K562 (cell line): Measurements from ENCODE around the gene SON. TPM values are rescaled to one million over a fixed set of nuclear protein-coding genes. Genes with fewer than 3 reads are reported as not detected.

Source experiments
- ATF7 ChIP-seq: fragments of 450-650 bp; IDR thresholded peaks from 2 replicates; pipeline ENCODE4 v1.7.1; 2014; ENCODE audit warnings: mild to moderate bottlenecking, moderate library complexity
- DMBX1 ChIP-seq: fragments of 250-450 bp; sonication (Bioruptor Pico); IDR thresholded peaks from 2 replicates; pipeline ENCODE4 v1.8.0; 2022; ENCODE audit warnings: inconsistent platforms, mild to moderate bottlenecking, moderate library complexity, borderline replicate concordance
- GATA2 ChIP-seq: sonication (generic); formaldehyde crosslinking; IDR thresholded peaks from 2 replicates; pipeline ENCODE4 v1.4.0; 2020; ENCODE audit warnings: mild to moderate bottlenecking, missing genetic modification reagents
- KAT7 ChIP-seq: sonication (generic); formaldehyde crosslinking; IDR thresholded peaks from 2 replicates; pipeline ENCODE4 v1.8.0; 2022; ENCODE audit warnings: missing genetic modification reagents, mild to moderate bottlenecking, borderline replicate concordance
- NONO ChIP-seq, 2 experiments: fragments of 200-400 bp in 1 of 2; fragments of 450-650 bp in 1 of 2; formaldehyde crosslinking in 1 of 2; IDR thresholded peaks; 2 replicates each; pipeline ENCODE4 v1.6.1; 2017; ENCODE audit warnings: low read depth in 2 of 2, mild to moderate bottlenecking in 2 of 2, moderate library complexity in 2 of 2, low read length in 1 of 2
- POLR2H ChIP-seq: IDR thresholded peaks from 2 replicates; pipeline ENCODE4 v1.6.1; 2016; ENCODE audit warnings: missing genetic modification characterization, low read depth, mild to moderate bottlenecking, control low read depth, missing compliant biosample characterization, moderate library complexity
- SMAD4 ChIP-seq: fragments of 250-450 bp; sonication (Bioruptor Pico); conservative IDR thresholded peaks from 2 replicates; pipeline ENCODE4 v1.8.0; 2021; ENCODE audit warnings: inconsistent platforms, mild to moderate bottlenecking, moderate library complexity
- SRSF1 ChIP-seq: fragments of 200-400 bp; formaldehyde crosslinking; IDR thresholded peaks from 2 replicates; pipeline ENCODE4 v1.6.1; 2017; ENCODE audit warnings: mild to moderate bottlenecking, low read depth, low read length, moderate library complexity
- TARDBP ChIP-seq: fragments of 450-650 bp; IDR thresholded peaks from 2 replicates; pipeline ENCODE4 v1.6.1; 2016
- TCF7L2 ChIP-seq: fragments of 150-350 bp; IDR thresholded peaks from 2 replicates; pipeline ENCODE4 v1.6.1; 2016; ENCODE audit warnings: low read depth, mild to moderate bottlenecking, low read length, moderate library complexity
- ZFX ChIP-seq: sonication (generic); formaldehyde crosslinking; IDR thresholded peaks from 2 replicates; pipeline ENCODE4 v1.8.0; 2022; ENCODE audit warnings: mild to moderate bottlenecking, missing genetic modification reagents, moderate library complexity
- ZNF263 ChIP-seq: sonication (generic); formaldehyde crosslinking; IDR thresholded peaks from 2 replicates; pipeline ENCODE4 v1.8.0; 2022; ENCODE audit warnings: mild to moderate bottlenecking, missing genetic modification reagents, borderline replicate concordance
- ZNF354B ChIP-seq: fragments of 250-450 bp; sonication (Bioruptor Pico); IDR thresholded peaks from 2 replicates; pipeline ENCODE4 v1.4.0; 2020
- ZNF445 ChIP-seq: fragments of 250-450 bp; sonication (Bioruptor Pico); IDR thresholded peaks from 2 replicates; pipeline ENCODE4 v1.4.0; 2020; ENCODE audit warnings: low read depth, mild to moderate bottlenecking, moderate library complexity
- polyA plus RNA-seq, 8 experiments: library from polyadenylated mRNA; depleted of rRNA in 4 of 8; stranded (reverse) in 5 of 8; unstranded in 3 of 8; fragments of >200 nt; fragmentation: Nextera tagmentation in 2 of 8; fragmentation: Illumina TruSeq in 1 of 8; extraction: Ambion mirVana in 2 of 8; extraction: Trizol in 1 of 8; gene quantifications; 2 replicates each; pipeline versions ENCODE4 v1.2.1 to v1.2.3, GENCODE V29; 2011 to 2014; ENCODE audit warnings: inconsistent platforms in 1 of 8, missing spikeins in 1 of 8
- total RNA-seq, 7 experiments: library from RNA; depleted of rRNA in 6 of 7; stranded (reverse); fragments of >200 nt in 6 of 7; fragmentation: Illumina TruSeq in 2 of 7; extraction: Trizol in 2 of 7; gene quantifications; 2 replicates each; pipeline versions ENCODE4 v1.2.1 to v1.2.3, GENCODE V29; 2011 to 2021; ENCODE audit warnings: low replicate concordance in 1 of 7
- TF ChIP-seq, protein P1 (sequence below), 2 experiments: fragments of 250-450 bp in 1 of 2; fragments of 450-650 bp in 1 of 2; sonication (Bioruptor Pico) in 1 of 2; IDR thresholded peaks; 2 replicates each; pipeline versions ENCODE4 v1.6.1 to v1.8.0; 2016 to 2021; ENCODE audit warnings: mild to moderate bottlenecking in 2 of 2, moderate library complexity in 2 of 2, missing compliant biosample characterization in 1 of 2, missing genetic modification characterization in 1 of 2
- TF ChIP-seq, protein P2 (sequence below): fragments of 450-650 bp; conservative IDR thresholded peaks from 2 replicates; pipeline ENCODE4 v1.6.1; 2016; ENCODE audit warnings: missing genetic modification characterization, low read depth, mild to moderate bottlenecking, missing compliant biosample characterization, moderate library complexity
- TF ChIP-seq, protein P3 (sequence below): fragments of 450-650 bp; IDR thresholded peaks from 2 replicates; pipeline ENCODE4 v1.6.1; 2016; ENCODE audit warnings: borderline replicate concordance
- TF ChIP-seq, protein P4 (sequence below): sonication (generic); formaldehyde crosslinking; IDR thresholded peaks from 2 replicates; pipeline ENCODE4 v1.8.0; 2023; ENCODE audit warnings: missing genetic modification reagents, mild to moderate bottlenecking, borderline replicate concordance

SON gene
- total and polyA plus RNA-seq, 9 of the 15 experiments (the other 6 are each of a cell fraction or from before 2014, with no cell fraction given): 105 to 742 (median 187) TPM

DNA sequence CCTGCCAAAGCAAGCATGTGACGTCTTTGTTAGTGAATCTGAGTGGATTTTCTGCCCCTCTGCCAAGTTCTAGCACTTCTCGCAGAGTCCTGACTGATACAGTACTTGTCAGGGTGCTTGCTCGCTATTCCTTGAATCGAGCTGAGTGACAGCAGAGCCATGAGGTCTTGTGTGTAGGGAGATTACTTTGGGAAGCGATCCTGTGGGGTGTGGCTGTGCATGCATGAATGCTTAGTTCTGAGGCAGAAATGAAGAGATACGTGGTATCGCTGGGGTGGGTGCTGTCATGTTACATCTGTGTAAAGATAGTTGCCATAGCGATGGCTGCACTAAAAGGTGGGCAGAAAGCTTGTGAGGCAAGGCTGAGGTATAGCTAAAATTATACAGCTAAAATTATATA is 32.0 kb upstream of the SON start (continued):
- TF ChIP-seq ATF7: no peak
- TF ChIP-seq POLR2H (tag): no peak
- peak; percentile 18; the same call in 1 of the 2 replicates for TF ChIP-seq ZNF263 (CRISPR knock-in tag)
- no peak; the same call in 1 of the 2 replicates for TF ChIP-seq DMBX1
- TF ChIP-seq ZFX (CRISPR knock-in tag): no peak
- TF ChIP-seq, protein P1, sequence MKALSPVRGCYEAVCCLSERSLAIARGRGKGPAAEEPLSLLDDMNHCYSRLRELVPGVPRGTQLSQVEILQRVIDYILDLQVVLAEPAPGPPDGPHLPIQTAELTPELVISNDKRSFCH (CRISPR knock-in tag; IDR thresholded peaks at IDR 0.05): no peak
- TF ChIP-seq, protein P1 (tag; IDR thresholded peaks at IDR 0.05): no peak
- no peak for TF ChIP-seq SRSF1
- TF ChIP-seq, protein P2, sequence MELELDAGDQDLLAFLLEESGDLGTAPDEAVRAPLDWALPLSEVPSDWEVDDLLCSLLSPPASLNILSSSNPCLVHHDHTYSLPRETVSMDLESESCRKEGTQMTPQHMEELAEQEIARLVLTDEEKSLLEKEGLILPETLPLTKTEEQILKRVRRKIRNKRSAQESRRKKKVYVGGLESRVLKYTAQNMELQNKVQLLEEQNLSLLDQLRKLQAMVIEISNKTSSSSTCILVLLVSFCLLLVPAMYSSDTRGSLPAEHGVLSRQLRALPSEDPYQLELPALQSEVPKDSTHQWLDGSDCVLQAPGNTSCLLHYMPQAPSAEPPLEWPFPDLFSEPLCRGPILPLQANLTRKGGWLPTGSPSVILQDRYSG (tag): no peak
- TF ChIP-seq, protein P3, sequence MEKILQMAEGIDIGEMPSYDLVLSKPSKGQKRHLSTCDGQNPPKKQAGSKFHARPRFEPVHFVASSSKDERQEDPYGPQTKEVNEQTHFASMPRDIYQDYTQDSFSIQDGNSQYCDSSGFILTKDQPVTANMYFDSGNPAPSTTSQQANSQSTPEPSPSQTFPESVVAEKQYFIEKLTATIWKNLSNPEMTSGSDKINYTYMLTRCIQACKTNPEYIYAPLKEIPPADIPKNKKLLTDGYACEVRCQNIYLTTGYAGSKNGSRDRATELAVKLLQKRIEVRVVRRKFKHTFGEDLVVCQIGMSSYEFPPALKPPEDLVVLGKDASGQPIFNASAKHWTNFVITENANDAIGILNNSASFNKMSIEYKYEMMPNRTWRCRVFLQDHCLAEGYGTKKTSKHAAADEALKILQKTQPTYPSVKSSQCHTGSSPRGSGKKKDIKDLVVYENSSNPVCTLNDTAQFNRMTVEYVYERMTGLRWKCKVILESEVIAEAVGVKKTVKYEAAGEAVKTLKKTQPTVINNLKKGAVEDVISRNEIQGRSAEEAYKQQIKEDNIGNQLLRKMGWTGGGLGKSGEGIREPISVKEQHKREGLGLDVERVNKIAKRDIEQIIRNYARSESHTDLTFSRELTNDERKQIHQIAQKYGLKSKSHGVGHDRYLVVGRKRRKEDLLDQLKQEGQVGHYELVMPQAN: no peak
- TF ChIP-seq ZNF354B (CRISPR knock-in tag): no peak
- no peak for TF ChIP-seq NONO (IDR thresholded peaks at IDR 0.05; ENCODE audit: low read depth in 2 of 2, low read length in 1 of 2)
- TF ChIP-seq TCF7L2: no peak
- TF ChIP-seq, protein P4, sequence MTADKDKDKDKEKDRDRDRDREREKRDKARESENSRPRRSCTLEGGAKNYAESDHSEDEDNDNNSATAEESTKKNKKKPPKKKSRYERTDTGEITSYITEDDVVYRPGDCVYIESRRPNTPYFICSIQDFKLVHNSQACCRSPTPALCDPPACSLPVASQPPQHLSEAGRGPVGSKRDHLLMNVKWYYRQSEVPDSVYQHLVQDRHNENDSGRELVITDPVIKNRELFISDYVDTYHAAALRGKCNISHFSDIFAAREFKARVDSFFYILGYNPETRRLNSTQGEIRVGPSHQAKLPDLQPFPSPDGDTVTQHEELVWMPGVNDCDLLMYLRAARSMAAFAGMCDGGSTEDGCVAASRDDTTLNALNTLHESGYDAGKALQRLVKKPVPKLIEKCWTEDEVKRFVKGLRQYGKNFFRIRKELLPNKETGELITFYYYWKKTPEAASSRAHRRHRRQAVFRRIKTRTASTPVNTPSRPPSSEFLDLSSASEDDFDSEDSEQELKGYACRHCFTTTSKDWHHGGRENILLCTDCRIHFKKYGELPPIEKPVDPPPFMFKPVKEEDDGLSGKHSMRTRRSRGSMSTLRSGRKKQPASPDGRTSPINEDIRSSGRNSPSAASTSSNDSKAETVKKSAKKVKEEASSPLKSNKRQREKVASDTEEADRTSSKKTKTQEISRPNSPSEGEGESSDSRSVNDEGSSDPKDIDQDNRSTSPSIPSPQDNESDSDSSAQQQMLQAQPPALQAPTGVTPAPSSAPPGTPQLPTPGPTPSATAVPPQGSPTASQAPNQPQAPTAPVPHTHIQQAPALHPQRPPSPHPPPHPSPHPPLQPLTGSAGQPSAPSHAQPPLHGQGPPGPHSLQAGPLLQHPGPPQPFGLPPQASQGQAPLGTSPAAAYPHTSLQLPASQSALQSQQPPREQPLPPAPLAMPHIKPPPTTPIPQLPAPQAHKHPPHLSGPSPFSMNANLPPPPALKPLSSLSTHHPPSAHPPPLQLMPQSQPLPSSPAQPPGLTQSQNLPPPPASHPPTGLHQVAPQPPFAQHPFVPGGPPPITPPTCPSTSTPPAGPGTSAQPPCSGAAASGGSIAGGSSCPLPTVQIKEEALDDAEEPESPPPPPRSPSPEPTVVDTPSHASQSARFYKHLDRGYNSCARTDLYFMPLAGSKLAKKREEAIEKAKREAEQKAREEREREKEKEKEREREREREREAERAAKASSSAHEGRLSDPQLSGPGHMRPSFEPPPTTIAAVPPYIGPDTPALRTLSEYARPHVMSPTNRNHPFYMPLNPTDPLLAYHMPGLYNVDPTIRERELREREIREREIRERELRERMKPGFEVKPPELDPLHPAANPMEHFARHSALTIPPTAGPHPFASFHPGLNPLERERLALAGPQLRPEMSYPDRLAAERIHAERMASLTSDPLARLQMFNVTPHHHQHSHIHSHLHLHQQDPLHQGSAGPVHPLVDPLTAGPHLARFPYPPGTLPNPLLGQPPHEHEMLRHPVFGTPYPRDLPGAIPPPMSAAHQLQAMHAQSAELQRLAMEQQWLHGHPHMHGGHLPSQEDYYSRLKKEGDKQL (CRISPR knock-in tag): no peak
- TF ChIP-seq ZNF445 (CRISPR knock-in tag): no peak
- TF ChIP-seq TARDBP: no peak
- peak; percentile 59; the same call in 1 of the 2 replicates for TF ChIP-seq GATA2 (CRISPR knock-in tag)
- TF ChIP-seq SMAD4 (CRISPR knock-in tag): no peak
- no peak for TF ChIP-seq KAT7
